Choroid plexus epithelial cell (primary cell): ENCODE results near the gene ULK4.

Experiments
- DNase-seq: peaks from one replicate; pipeline ENCODE4 v3.0.0-alpha.2; 2010; ENCODE audit warnings: low read depth
- H3K4me3 ChIP-seq: 2 replicates; pipeline ENCODE4 v1.5.1; 2011; ENCODE audit warnings: low read depth, mild to moderate bottlenecking, control low read depth, low read length, moderate library complexity
- TF ChIP-seq, protein P1 (sequence below): conservative IDR thresholded peaks from 2 replicates; pipeline ENCODE4 v1.5.1; 2011; ENCODE audit warnings: low read depth, mild to moderate bottlenecking, control low read depth, inconsistent platforms, low read length, moderate library complexity

Gene ULK4

GRCh38 chr3:41339758-41340157 is 622.1 kb downstream of the ULK4 start:
- no peak for DNase-seq
- no peak overlapping the region for H3K4me3 ChIP-seq
- TF ChIP-seq, protein P1, sequence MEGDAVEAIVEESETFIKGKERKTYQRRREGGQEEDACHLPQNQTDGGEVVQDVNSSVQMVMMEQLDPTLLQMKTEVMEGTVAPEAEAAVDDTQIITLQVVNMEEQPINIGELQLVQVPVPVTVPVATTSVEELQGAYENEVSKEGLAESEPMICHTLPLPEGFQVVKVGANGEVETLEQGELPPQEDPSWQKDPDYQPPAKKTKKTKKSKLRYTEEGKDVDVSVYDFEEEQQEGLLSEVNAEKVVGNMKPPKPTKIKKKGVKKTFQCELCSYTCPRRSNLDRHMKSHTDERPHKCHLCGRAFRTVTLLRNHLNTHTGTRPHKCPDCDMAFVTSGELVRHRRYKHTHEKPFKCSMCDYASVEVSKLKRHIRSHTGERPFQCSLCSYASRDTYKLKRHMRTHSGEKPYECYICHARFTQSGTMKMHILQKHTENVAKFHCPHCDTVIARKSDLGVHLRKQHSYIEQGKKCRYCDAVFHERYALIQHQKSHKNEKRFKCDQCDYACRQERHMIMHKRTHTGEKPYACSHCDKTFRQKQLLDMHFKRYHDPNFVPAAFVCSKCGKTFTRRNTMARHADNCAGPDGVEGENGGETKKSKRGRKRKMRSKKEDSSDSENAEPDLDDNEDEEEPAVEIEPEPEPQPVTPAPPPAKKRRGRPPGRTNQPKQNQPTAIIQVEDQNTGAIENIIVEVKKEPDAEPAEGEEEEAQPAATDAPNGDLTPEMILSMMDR: no peak

DNA sequence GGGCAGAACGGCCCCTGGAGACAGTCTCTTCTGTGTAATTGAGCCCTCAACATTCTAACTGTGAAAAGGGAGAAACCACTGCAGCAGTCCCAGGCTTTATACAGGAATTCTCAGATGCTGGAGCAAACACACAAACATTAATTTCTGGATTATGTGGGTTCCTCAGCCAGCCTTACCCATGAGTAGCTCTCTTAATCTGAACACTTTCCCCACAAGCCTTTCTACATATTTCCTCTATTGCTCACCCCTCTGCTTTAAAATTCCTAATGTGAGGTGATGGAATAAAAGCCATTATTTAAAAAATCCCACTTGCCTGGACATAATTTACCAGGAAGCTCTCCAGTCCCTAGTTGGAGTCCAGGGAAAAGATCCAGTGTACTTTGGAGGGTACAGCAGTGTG is 623.6 kb downstream of the ULK4 start:
- TF ChIP-seq, protein P1: no peak
- DNase-seq: no peak
- H3K4me3 ChIP-seq: no peak overlapping the region

- DNase-seq: no peak
- TF ChIP-seq, protein P1: no peak
- no peak overlapping the region for H3K4me3 ChIP-seq
These were observed 627.5 kb downstream of the ULK4 start for GRCh38 chr3:41334426-41334825.

DNA sequence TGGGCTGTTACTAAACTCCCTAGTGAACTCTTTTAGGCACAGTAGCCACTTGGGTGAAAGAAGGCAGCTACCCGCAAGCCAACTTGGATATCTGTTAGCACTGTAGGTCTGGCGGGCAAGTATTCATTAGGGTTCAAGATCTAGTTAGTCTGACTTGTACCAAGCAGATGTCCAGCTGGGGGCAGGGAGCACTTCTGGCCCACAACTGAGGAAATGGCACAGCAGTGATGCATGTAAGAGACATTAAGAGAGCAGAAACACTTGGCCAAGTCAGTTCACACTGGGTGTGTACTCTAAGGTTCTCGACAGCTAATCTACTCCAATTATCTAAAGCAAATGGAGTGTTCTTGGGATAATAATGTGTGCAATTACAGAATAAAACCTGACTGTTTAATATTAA is 630.9 kb downstream of the ULK4 start:
- TF ChIP-seq, protein P1: no peak
- H3K4me3 ChIP-seq: no peak overlapping the region
- no peak for DNase-seq

GRCh38 chr3:41330465-41330864 is 631.4 kb downstream of the ULK4 start:
- TF ChIP-seq, protein P1: no peak
- H3K4me3 ChIP-seq: no peak overlapping the region
- DNase-seq: peak; percentile 55

GRCh38 chr3:41329881-41330280 is 632.0 kb downstream of the ULK4 start:
- DNase-seq: no peak
- TF ChIP-seq, protein P1: no peak
- H3K4me3 ChIP-seq: no peak overlapping the region

DNA sequence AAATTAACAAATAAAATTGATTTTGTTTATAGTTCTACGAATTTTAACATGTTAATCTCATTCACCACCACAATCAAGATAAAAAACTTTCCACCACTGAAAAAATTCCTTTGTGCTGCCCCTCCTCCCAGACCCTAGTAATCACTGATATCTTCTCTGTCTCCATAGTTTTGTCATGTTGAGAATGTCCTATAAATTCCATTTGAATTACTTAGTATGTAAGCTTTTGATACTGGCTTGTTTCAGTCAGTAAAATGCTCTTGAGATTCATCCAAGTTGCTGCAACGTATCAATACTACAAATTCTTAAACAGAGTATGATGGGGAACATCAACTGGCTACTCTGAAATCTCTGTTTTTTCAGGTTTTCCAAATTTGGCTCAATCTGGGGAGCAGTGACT is 633.0 kb downstream of the ULK4 start:
- TF ChIP-seq, protein P1: no peak
- no peak overlapping the region for H3K4me3 ChIP-seq
- peak; percentile 57 for DNase-seq
